PC-9 (cell line): ENCODE measurements around the gene CCR6. TPM values are rescaled to one million over a fixed set of nuclear protein-coding genes. Genes with fewer than 3 reads are reported as not detected.

Experiments
- BruUV-seq: library from RNA; stranded (reverse); fragments of 400-500 nt; replicated peaks from 2 replicates; lab custom pipeline; 2021; lab: Mats Ljungman, UMichigan
- CTCF ChIA-PET: fragments of 300-600 bp; sonication (Branson Sonifier 250); formaldehyde crosslinking; loops from one replicate; lab custom pipeline; 2022; ENCODE audit warnings: antibody characterized with exemption; lab: Charles Lee
- POLR2A ChIA-PET: fragments of 300-600 bp; sonication (Branson Sonifier 250); formaldehyde crosslinking; loops from one replicate; lab custom pipeline; 2022; ENCODE audit warnings: antibody characterized with exemption; ENCODE audit not compliant: unreplicated experiment; lab: Charles Lee
- DNase-seq, 2 experiments: peaks; one replicate each; pipeline versions ENCODE4 v3.0.0 to v3.0.0-alpha.2; 2015 to 2022; ENCODE audit warnings: mixed read lengths in 1 of 2
- H2AFZ ChIP-seq: fragments of 200-600 bp; sonication (generic); 2 replicates; pipeline ENCODE4 v1.8.1; 2017; ENCODE audit warnings: antibody characterized with exemption
- H3F3A ChIP-seq: fragments of 200-600 bp; sonication (generic); 2 replicates; pipeline ENCODE4 v1.8.1; 2017; ENCODE audit warnings: antibody characterized with exemption, mild to moderate bottlenecking, low read depth; ENCODE audit not compliant: insufficient read depth
- H3K27ac ChIP-seq: fragments of 200-600 bp; sonication (generic); 2 replicates; pipeline ENCODE4 v1.6.1; 2016; ENCODE audit warnings: mixed run types
- H3K27me3 ChIP-seq: fragments of 200-600 bp; sonication (generic); 2 replicates; pipeline ENCODE4 v1.6.1; 2016; ENCODE audit warnings: low read depth, mixed run types; ENCODE audit not compliant: insufficient read depth
- H3K36me3 ChIP-seq: fragments of 200-600 bp; sonication (generic); 2 replicates; pipeline ENCODE4 v1.6.1; 2016; ENCODE audit warnings: low read depth, mixed run types
- H3K4me1 ChIP-seq: fragments of 200-600 bp; sonication (generic); replicated peaks from 2 replicates; pipeline ENCODE4 v1.6.1; 2016; ENCODE audit warnings: mixed run types; ENCODE audit not compliant: insufficient read depth
- H3K4me2 ChIP-seq: fragments of 200-600 bp; sonication (generic); 2 replicates; pipeline ENCODE4 v1.6.1; 2017; ENCODE audit warnings: mixed run types
- H3K4me3 ChIP-seq: fragments of 200-600 bp; sonication (generic); 2 replicates; pipeline ENCODE4 v1.6.1; 2016; ENCODE audit warnings: mixed run types
- H3K79me2 ChIP-seq: fragments of 200-600 bp; sonication (generic); 2 replicates; pipeline ENCODE4 v1.6.1; 2017; ENCODE audit warnings: low read depth, mixed run types
- H3K9me2 ChIP-seq: fragments of 200-600 bp; sonication (generic); 2 replicates; pipeline ENCODE4 v1.8.1; 2017; ENCODE audit warnings: mild to moderate bottlenecking; ENCODE audit not compliant: insufficient read depth
- H3K9me3 ChIP-seq: fragments of 200-600 bp; sonication (generic); 2 replicates; pipeline ENCODE4 v1.8.1; 2016; ENCODE audit warnings: low read depth; ENCODE audit not compliant: insufficient read depth
- H4K20me1 ChIP-seq: fragments of 200-600 bp; sonication (generic); 2 replicates; pipeline ENCODE4 v1.8.1; 2017; ENCODE audit not compliant: insufficient read depth
- EZH2 ChIP-seq: fragments of 200-600 bp; sonication (generic); IDR thresholded peaks from 2 replicates; pipeline ENCODE4 v1.8.0; 2017; ENCODE audit warnings: antibody characterized with exemption, low read depth
- intact Hi-C: fragments of 100-400 bp; cut with micrococcal nuclease; formaldehyde crosslinking; loops from one replicate; pipeline ENCODE4 v1.10.0; 2022; ENCODE audit not compliant: unreplicated experiment
- total RNA-seq: library from RNA; stranded (reverse); gene quantifications from 2 replicates; pipeline ENCODE4 v1.2.3, GENCODE V29; 2021
- TF ChIP-seq, protein P1 (sequence below): fragments of 200-600 bp; sonication (generic); conservative IDR thresholded peaks from 2 replicates; pipeline ENCODE4 v1.6.1; 2017; ENCODE audit warnings: mixed run types, antibody characterized with exemption, mild to moderate bottlenecking, moderate library complexity

The CCR6 gene
- total RNA-seq, 1 experiment from 2014 or later = not detected

- H3K4me2 ChIP-seq = no peak overlapping the region
- H3K27me3 ChIP-seq = peaks cover 80% of the 10 kb centered on the region
- no peak for TF ChIP-seq EZH2
- TF ChIP-seq, protein P1, sequence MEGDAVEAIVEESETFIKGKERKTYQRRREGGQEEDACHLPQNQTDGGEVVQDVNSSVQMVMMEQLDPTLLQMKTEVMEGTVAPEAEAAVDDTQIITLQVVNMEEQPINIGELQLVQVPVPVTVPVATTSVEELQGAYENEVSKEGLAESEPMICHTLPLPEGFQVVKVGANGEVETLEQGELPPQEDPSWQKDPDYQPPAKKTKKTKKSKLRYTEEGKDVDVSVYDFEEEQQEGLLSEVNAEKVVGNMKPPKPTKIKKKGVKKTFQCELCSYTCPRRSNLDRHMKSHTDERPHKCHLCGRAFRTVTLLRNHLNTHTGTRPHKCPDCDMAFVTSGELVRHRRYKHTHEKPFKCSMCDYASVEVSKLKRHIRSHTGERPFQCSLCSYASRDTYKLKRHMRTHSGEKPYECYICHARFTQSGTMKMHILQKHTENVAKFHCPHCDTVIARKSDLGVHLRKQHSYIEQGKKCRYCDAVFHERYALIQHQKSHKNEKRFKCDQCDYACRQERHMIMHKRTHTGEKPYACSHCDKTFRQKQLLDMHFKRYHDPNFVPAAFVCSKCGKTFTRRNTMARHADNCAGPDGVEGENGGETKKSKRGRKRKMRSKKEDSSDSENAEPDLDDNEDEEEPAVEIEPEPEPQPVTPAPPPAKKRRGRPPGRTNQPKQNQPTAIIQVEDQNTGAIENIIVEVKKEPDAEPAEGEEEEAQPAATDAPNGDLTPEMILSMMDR = no peak
- ChIA-PET POLR2A (no interaction called here), CTCF (no interaction called here)
- DNase-seq = no peak
- no peaks in the 10 kb centered on the region for H3K4me1 ChIP-seq
- H3F3A ChIP-seq = no peaks in the 10 kb centered on the region
- no peaks in the 10 kb centered on the region for H3K79me2 ChIP-seq
- no peaks in the 10 kb centered on the region for H3K36me3 ChIP-seq
- BruUV-seq = no TSS peak
- no peak overlapping the region for H2AFZ ChIP-seq
- H3K9me3 ChIP-seq = no peaks in the 10 kb centered on the region
- no peak overlapping the region for H3K4me3 ChIP-seq
- H3K27ac ChIP-seq = no peak overlapping the region
- intact Hi-C loops = no loop called here
- H4K20me1 ChIP-seq = no peaks in the 10 kb centered on the region
- H3K9me2 ChIP-seq = no peaks in the 10 kb centered on the region
Measured at GRCh38 chr6:167130008-167130677, 7.2 kb downstream of the CCR6 start.

- Histone ChIP-seq H3K4me2 (no peak overlapping the region), H3K9me3 (no peaks in the 10 kb centered on the region), H3K36me3 (no peaks in the 10 kb centered on the region), H3F3A (no peaks in the 10 kb centered on the region), H3K4me1 (no peaks in the 10 kb centered on the region), H3K79me2 (no peaks in the 10 kb centered on the region), H2AFZ (no peak overlapping the region), H3K27me3 (peaks cover 80% of the 10 kb centered on the region), H4K20me1 (no peaks in the 10 kb centered on the region), H3K4me3 (no peak overlapping the region), H3K27ac (no peak overlapping the region), H3K9me2 (no peaks in the 10 kb centered on the region)
- intact Hi-C loops = no loop called here
- TF ChIP-seq EZH2 = no peak
- TF ChIP-seq, protein P1 = no peak
- no peak for DNase-seq
- ChIA-PET CTCF (no interaction called here), POLR2A (no interaction called here)
- BruUV-seq = no TSS peak
Measured at GRCh38 chr6:167130712-167131684, 8.1 kb downstream of the CCR6 start.

- BruUV-seq = no TSS peak
- H3K9me3 ChIP-seq = no peaks in the 10 kb centered on the region; the same call in 1 of the 2 replicates
- H3K79me2 ChIP-seq = no peaks in the 10 kb centered on the region
- ChIA-PET CTCF (no interaction called here), POLR2A (no interaction called here)
- H3K4me3 ChIP-seq = no peak overlapping the region
- intact Hi-C loops = no loop called here
- no peaks in the 10 kb centered on the region for H3K4me1 ChIP-seq
- TF ChIP-seq EZH2 = no peak
- TF ChIP-seq, protein P1 = no peak
- H4K20me1 ChIP-seq = no peaks in the 10 kb centered on the region
- no peak overlapping the region for H3K4me2 ChIP-seq
- DNase-seq = no peak
- H3F3A ChIP-seq = no peaks in the 10 kb centered on the region
- no peaks in the 10 kb centered on the region for H3K9me2 ChIP-seq
- no peaks in the 10 kb centered on the region for H3K36me3 ChIP-seq
- H2AFZ ChIP-seq = no peak overlapping the region
- H3K27ac ChIP-seq = no peak overlapping the region
- H3K27me3 ChIP-seq = peaks cover 92% of the 10 kb centered on the region
Measured at GRCh38 chr6:167134448-167135328, 11.8 kb downstream of the CCR6 start.
